ENCODE results near the gene HIBADH.

The HIBADH gene

DNA sequence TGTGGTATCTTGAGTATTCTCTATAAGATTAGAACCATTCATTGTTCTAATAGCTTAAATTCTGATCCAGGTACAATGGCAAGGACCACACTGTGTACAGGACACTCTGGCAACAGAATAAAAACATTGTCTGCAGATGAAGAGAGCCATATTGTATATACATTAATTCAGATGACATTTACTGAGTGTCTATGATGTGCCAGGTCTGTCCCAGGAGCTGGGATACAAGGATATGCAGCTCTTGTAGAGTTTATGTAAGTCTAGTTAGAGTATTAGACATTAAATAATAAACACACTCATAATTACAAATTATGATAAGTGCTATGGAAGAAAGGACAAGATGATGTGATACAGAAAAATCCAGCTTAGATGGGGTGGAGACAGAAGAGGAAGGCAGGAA, 184.1 kb downstream of the HIBADH start:
- DNase-seq = no peak

DNA sequence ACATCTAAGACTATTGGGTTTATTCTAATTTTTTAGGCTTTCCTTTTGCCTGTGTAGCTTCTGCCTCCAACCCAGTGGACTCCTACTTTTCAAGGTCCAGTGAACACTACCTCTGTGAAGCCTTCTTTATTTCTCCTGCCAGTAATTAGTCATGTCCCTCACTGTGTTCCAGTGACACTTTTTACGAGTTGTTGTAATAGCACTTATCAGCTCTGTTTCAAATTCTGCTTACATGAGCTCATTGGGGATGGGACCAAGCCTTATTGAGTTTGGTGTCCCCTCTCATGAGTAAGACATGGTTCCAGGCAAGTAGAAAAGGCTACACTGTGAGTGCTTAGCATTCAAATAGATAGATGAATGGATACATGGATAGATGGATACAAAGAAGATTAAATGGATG, 184.6 kb downstream of the HIBADH start:
- DNase-seq = no peak

DNA sequence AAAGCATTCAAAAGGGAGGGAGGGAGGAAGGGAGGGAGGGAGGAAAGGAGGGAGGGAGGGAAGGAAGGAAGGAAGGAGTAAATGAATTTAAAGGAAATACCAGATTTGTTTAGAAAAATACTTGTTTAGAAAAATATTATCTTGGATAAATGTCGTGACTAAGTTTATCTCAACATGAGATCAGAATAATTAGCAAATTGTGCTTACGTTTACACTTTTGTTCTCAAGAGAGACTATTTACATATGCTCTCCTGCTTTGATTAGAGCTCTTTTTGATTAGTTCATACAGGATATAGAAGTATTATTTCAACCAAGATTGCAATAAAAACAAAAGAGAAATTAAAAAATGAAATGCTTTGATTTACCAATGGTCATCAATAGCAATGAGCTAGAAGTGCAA, 186.2 kb downstream of the HIBADH start:
- no peak for DNase-seq

Data from AML-193 (cell line).